Cardiac fibroblast (primary cell): Measurements from ENCODE around the gene MYO9B.

Experiments
- DNase-seq, 2 donors: peaks; one replicate each; pipeline versions ENCODE4 v3.0.0 to v3.0.0-alpha.2; 2010; ENCODE audit warnings: low read depth in 2 of 2
- H3K4me3 ChIP-seq, 2 donors: replicated peaks in 1 of 2; 1 replicate in 1 of 2; 2 replicates in 1 of 2; pipeline ENCODE4 v1.5.1; 2011; ENCODE audit warnings: low read depth in 2 of 2, low read length in 2 of 2, mild to moderate bottlenecking in 2 of 2, moderate library complexity in 1 of 2
- CTCF ChIP-seq: IDR thresholded peaks from one replicate; pipeline ENCODE4 v1.5.1; 2011; ENCODE audit warnings: low read depth, mild to moderate bottlenecking, low read length, inconsistent platforms

The MYO9B gene

GRCh38 chr19:17240826-17241399 lies 165.3 kb downstream of the MYO9B start:
- no peak for DNase-seq
- TF ChIP-seq CTCF = no peak

GRCh38 chr19:17242431-17243208 lies 167.0 kb downstream of the MYO9B start:
- H3K4me3 ChIP-seq = peak overlapping the region in 1 of 2 donors; percentile 86
- no peak for TF ChIP-seq CTCF
- no peak for DNase-seq

More at GRCh38 chr19:17240826-17241399, 165.3 kb downstream of the MYO9B start:
- no peak overlapping the region for H3K4me3 ChIP-seq

- DNase-seq = no peak
- H3K4me3 ChIP-seq = peak overlapping the region; percentile 86 to 88
- no peak for TF ChIP-seq CTCF
Observed at GRCh38 chr19:17243211-17243829, 167.7 kb downstream of the MYO9B start.

- peak; percentile 54 to 68 for DNase-seq
- H3K4me3 ChIP-seq = peak overlapping the region; percentile 86 to 88
- no peak for TF ChIP-seq CTCF
Observed at GRCh38 chr19:17243830-17244617, 168.4 kb downstream of the MYO9B start.

- TF ChIP-seq CTCF = no peak
- H3K4me3 ChIP-seq = peak overlapping the region; percentile 86 to 88
- no peak for DNase-seq
Observed at GRCh38 chr19:17244618-17245534, 169.3 kb downstream of the MYO9B start.

- no peak for TF ChIP-seq CTCF
- no peak for DNase-seq
- H3K4me3 ChIP-seq = peak within 1 kb of the TSS; percentile 86 to 88
Observed at GRCh38 chr19:17245535-17245984, 170.0 kb downstream of the MYO9B start, which contains the start of gene NR2F6. NR2F6 (minus strand) TSS chr19:17245919; CDS start chr19:17245220, 699 bp downstream.
